Muscle of back (tissue), 11 donors: ENCODE results near the gene MYH14. TPM values are rescaled to one million over a fixed set of nuclear protein-coding genes. Genes with fewer than 3 reads are reported as not detected.

Experiments used
- DNase-seq, 3 donors: peaks; one replicate each; pipeline versions ENCODE4 v3.0.0 to v3.0.0-alpha.2; 2013
- polyA plus RNA-seq, 10 donors: library from polyadenylated mRNA; unstranded; fragments of 120-200 nt; gene quantifications; one replicate each; pipeline ENCODE4 v1.2.1, GENCODE V29; 2013; ENCODE audit not compliant: insufficient read length in 10 of 10

MYH14 gene
- polyA plus RNA-seq, 10 donors = 20.0 to 42.5 (median 33.8) TPM

GRCh38 chr19:50191216-50191615, 12.2 kb upstream of the MYH14 start:
- peak in 1 of 3 donors; percentile 20 for DNase-seq

- no peak for DNase-seq
Observed at GRCh38 chr19:50192463-50193211, 10.8 kb upstream of the MYH14 start.

DNA sequence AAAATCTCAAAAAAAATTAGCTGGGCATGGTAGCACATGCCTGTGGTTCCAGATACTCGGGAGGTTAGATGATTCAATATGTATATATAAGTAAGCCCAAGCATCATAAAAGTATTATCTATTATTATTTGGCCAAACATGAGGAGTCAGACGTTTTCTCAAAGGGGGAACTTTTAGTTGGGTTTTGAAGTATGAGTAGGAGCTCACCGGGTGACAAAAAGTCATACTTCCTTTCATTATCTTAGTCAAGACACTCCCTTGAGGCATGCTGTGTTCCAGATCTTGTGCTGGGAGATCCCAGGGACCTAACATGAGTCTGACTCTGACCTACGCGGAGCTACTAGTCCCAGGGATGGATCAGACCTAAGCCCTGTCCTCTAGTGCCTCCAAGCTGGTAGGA, 8.2 kb upstream of the MYH14 start:
- DNase-seq = no peak

GRCh38 chr19:50196322-50196932, 7.0 kb upstream of the MYH14 start:
- DNase-seq = no peak

- DNase-seq = no peak
Observed at GRCh38 chr19:50197348-50197747, 6.1 kb upstream of the MYH14 start.

GRCh38 chr19:50198431-50199258, 4.8 kb upstream of the MYH14 start:
- peak in 2 of 3 donors; percentile 33 to 59 for DNase-seq

GRCh38 chr19:50199259-50199555, 4.2 kb upstream of the MYH14 start:
- peak in 1 of 3 donors; percentile 17 for DNase-seq

DNA sequence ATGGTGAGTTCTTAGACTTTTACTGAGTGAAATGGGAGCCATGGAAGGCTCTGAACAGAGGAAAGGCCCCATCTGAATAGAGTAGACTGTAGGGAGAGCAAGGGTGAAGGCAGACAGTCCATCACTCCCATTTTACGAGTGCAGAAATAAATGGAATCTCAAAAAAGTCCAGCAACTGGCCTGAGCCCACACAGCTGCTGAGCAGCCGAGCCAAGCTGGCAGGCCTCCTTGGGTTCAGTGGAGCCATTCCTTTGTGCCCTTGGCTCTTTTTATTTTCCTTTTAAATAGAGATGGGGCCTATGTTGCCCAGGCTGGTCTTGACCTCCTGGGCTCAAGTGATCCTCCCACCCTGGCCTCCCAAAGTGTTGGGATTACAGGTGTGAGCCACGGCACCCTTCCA, 1.0 kb upstream of the MYH14 start:
- peak in 1 of 3 donors; percentile 19 for DNase-seq

DNA sequence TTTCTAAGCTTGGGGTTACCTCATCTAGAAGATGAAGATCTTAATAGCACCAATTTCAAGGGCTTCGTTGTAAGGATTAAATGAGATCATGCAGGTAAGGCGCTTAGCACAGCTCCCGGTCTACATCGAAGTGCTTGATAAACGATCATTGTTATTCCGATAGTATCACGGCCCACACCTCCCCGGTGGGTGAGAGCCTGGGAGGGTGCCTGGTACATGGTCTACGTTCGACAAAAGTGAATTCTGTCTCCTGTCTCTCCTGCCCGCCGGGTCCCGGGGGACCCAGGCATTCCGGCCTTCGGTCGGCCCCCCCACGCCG, 501 bp upstream of the MYH14 start:
- DNase-seq = no peak

DNA sequence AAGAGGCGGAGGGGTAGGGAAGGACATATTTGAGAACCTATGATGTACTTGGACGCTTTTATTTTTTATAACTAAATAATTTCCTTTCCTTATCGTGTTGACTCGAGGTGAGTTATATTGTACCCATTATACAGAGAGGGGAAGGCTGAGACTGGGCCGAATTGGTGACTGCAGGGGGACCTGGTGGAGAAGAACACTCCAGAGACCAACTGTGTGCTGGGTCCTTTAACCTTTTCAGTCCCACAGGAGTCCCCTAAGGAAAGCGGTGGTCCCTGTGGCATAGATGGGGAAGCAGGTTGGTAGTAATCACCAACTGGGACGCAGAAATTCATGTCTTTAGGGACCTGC, 633 bp downstream of the MYH14 start:
- no peak for DNase-seq

DNA sequence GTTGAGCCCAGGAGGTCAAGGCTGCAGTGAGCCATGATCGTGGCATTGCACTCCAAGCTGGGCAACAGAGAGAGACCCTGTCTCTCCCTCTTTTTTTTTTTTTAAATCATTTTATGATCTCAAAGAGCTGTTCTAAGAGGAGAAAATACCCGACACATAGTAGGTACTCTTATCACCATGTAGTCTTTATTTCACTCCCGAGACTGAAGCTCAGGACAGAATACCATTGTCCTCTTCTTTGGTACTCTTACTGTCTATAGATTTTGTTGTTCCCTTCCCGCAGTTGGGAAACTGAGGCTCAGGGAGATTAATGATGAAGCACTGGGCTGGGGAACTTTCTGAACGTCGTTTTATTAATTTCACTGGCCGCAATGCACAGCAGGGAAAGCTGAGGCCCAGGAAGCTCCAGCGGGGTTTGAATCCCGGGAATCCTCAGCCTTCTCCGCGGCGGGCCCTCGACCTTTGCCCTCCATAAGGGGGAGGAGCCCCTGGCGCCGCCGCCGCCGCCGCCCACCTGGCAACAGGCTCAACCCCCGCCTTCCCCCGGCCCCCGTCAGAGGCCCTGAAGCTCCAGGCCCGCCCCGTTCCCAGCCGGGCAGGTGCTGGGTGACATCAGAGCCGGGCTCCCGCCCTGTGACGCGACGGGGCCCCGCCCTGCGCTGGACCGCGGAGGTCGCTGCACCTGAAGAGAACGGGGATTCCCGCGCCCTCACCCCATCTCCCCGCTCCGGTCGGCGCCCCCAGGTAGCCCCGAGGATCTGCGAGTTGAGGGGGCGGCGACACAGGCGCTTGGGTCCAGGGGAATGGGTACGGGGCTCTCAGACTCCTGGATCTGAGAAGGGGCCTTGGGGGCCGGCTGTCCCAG, 1.6 kb downstream of the MYH14 start:
- DNase-seq = peak in 1 of 3 donors; percentile 30

GRCh38 chr19:50205681-50206138, 2.3 kb downstream of the MYH14 start:
- no peak for DNase-seq

- no peak for DNase-seq
Observed at GRCh38 chr19:50206191-50206590, 2.8 kb downstream of the MYH14 start.

DNA sequence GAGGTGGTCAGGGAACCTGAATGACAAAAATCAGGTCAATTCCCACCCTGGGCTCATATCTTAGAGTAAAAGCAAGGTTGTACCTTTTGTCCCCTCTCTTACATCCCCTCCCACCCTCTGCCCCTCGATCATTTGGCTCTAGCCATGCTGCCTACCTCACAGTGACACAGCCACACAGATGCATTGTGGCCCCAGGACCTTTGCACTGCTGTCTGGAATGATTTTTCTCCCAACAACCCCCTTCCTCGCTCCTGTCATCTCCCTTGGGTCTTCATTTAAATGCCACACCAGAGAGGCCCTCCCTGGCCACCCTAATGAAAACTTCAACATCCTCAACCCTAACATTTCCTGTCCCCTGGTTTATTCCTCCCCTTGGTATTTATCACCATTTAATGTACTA, 4.3 kb downstream of the MYH14 start:
- no peak for DNase-seq

DNA sequence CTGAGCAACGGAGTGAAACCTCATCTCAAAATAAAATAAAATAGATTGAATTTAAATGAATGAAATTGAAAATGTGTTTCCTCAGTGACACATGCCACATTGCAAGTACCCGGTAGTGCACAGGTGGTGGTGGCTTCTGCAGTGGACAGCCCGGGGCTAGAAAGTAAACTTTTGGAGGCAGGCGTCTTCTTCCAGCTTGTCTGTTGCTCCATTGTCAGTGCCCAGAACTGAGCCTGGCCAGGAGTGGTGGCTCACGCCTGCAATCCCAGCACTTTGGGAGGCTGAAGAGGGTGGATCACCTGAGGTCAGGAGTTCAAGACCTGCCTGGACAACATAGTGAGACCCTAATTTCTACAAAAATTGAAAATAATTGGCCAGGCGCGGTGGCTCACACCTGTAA, 5.7 kb downstream of the MYH14 start:
- no peak for DNase-seq

DNA sequence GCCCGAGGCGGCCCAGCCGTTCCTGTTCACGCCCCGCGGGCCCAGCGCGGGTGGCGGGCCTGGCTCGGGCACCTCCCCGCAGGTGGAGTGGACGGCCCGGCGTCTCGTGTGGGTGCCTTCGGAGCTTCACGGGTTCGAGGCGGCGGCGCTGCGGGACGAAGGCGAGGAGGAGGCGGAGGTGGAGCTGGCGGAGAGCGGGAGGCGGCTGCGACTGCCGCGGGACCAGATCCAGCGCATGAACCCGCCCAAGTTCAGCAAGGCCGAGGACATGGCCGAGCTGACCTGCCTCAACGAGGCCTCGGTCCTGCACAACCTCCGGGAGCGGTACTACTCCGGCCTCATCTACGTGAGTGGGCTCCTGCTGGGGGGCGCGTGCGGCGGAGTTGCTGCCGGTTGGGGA, 7.0 kb downstream of the MYH14 start:
- no peak for DNase-seq

DNA sequence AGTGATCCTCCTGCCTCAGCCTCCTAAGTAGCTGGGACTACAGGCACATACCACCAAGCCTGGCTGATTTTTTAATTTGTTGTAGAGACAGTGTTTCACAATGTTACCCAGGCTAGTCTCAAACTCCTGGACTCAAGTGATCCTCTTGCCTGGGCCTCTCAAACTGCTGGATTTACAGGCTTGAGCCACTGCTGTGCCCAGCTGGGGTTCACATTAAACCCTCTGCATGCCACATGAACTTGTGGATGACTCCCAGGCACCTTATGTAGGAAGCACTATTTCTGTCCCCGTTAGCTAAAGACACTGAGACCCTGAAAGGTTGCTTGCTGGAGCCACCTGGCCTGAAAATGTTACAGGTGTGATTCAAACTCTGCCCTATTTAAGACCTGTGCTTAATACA, 10.5 kb downstream of the MYH14 start:
- no peak for DNase-seq

- peak in 1 of 3 donors; percentile 26 for DNase-seq
Observed at GRCh38 chr19:50214699-50215543, 11.5 kb downstream of the MYH14 start.

- no peak for DNase-seq
Observed at GRCh38 chr19:50215820-50216219, 12.4 kb downstream of the MYH14 start.

DNA sequence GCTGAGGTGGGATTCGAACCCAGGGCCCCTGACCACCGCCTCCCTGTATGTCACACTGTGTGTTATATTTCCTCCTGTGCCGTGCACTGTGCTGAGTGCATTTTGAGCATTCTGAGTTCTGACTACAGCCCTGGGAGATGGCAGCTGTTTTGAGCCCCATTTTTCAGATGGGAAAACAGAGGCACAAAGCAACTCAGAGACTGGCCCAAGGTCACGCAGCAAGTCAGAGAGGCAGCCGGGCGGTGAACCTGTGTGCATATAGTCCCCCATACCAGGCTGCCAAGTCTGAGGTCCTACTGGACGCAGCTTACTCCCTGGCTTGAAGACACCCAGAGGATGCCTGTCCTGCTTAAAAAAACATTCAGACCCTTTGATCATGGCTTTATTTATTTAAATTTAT, 17.7 kb downstream of the MYH14 start:
- DNase-seq = no peak
